Epidermal melanocyte (primary cell): ENCODE results near the gene ROPN1.
A peak's percentile ranks its signal among the peaks of the same experiment; 100 is the strongest.

Experiments used
- DNase-seq: peaks from one replicate; pipeline ENCODE4 v3.0.0; 2011; ENCODE audit warnings: low spot score; ENCODE audit not compliant: insufficient read length

Gene ROPN1

GRCh38 chr3:123949641-123950040 is 42.3 kb downstream of the ROPN1 start:
- no peak for DNase-seq

DNA sequence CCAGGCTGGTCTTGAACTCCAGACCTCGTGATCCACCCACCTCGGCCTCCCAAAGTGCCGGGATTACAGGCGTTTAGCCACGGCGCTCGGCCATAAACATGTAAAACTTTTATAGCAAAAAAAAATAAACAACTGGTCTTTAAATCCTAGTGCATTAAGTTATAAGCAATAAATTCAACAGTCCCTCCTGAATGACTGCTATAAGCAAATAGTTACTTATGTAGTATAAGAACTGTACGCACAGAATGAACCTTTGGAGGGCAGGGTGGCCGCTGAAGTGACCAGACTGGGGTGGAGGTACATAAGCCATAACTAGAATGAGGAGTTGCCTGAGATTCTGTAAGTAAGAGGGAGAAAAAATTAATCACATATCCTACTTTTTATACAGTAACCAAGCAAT is 43.5 kb downstream of the ROPN1 start:
- DNase-seq = no peak

- DNase-seq = no peak
These were observed 44.4 kb downstream of the ROPN1 start for GRCh38 chr3:123947482-123947881.

DNA sequence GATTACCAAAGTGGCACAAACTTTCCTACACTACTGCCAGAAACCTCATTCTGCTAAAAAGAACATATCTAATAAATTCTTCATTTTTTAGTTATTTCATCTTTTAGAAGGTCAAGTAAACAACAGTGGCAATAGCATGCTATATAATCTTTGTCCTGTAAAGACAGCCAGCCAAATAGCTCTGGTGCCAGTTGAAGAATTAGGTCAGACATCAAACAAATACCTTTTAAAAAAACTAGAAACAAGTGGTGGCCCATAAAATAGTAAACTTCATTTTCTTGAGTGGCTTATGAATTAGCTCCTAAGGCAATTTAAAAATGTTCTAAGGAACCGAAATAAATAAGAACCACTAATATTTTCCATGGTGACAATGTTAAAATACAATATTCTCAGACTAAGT is 50.4 kb downstream of the ROPN1 start:
- no peak for DNase-seq

GRCh38 chr3:123941121-123941520 is 50.8 kb downstream of the ROPN1 start:
- peak; percentile 19 for DNase-seq

DNA sequence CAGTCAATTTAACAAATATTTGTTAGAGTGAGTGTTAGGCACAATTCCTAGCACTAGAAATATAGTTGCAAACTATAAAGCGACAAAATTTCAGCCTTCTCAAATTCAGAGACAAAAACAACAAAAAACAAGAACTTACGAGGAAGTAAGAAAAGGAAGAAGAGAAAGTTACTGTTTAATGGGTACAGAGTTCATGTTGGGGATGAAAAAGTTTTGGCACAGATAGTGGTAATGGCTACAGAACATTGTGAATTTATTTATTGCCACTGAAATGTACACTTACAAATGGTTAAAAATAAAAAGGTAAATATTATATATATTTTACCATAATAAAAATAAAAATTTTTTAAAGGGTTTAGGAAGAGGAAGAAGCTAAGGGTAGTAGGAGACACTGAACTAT is 52.2 kb downstream of the ROPN1 start:
- no peak for DNase-seq

- DNase-seq = no peak
These were observed 55.5 kb downstream of the ROPN1 start for GRCh38 chr3:123936400-123936799.

DNA sequence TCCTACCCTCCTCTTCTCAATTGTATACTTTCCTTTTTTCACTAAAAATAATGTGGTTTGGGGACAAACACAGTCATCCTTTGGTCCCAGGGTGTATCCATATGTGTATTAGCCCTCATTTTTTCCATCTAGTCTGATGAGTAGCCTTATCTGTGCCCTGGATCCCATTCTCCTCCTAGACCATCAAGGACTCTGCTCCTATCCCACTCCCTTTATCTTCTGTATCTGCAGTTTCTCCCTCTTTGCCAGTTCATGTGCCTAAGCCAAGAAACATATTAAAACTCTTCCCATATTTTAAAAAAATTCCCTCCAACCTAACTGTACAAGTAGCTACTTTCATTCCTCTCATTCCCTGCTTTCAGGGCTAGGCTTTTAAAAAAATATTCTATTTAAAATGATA is 56.1 kb downstream of the ROPN1 start:
- DNase-seq = no peak

GRCh38 chr3:123934250-123934649 is 57.7 kb downstream of the ROPN1 start:
- DNase-seq = no peak

DNA sequence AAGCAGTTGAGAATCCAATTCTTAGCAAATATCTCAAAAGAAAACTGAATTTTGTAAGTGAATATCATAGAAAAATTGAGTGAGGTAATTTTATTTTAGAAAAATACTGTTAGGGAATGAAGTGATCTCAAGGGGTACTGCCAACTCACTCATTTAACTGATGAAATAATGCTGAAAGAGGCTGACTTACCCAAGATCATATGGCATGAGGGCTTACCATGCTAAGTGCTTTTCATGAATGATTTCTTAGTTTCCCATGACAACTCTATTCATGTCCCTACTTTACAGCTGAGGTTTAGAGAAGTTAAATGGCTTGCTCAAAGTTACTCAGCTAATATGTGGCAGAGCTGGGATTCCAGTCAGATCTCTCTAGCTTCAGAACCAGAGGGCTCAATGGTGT is 61.5 kb downstream of the ROPN1 start:
- DNase-seq = no peak

DNA sequence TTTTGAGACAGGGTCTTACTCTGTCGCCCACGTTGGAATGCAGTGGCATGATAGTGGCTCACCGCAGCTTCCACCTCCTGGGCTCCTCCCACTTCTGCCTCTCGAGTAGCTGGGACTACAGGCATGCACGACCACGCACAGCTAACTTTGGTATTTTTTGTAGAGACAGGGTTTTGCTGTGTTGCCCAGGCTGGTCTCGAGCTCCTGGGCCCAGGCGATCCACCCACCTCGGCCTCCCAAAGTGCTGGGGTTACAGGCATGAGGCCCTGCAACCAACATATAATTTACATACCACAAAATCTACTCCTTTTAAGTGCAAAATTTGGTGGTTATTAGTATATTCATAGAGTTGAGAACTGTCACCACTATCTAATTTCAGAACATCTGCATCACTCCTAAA is 62.6 kb downstream of the ROPN1 start:
- DNase-seq = no peak

GRCh38 chr3:123926396-123926795 is 65.5 kb downstream of the ROPN1 start:
- DNase-seq = no peak

- no peak for DNase-seq
These were observed 71.1 kb downstream of the ROPN1 start for GRCh38 chr3:123920868-123921267.

- DNase-seq = no peak
These were observed 71.5 kb downstream of the ROPN1 start for GRCh38 chr3:123920383-123920782.

GRCh38 chr3:123919353-123919752 is 72.6 kb downstream of the ROPN1 start:
- no peak for DNase-seq
